Upper lobe of right lung (tissue), 1 donor: Measurements from ENCODE around the gene ARF3. TPM values are rescaled to one million over a fixed set of nuclear protein-coding genes. Genes with fewer than 3 reads are reported as not detected.

Source experiments
- ATAC-seq: fragments of 200-7000 bp; cut with Tn5 transposase; one replicate; pipeline ENCODE4 v1.9.1; 2020; ENCODE audit warnings: mild to moderate bottlenecking, moderate library complexity
- DNase-seq: peaks from one replicate; pipeline ENCODE4 v3.0.0-alpha.2; 2020
- H3K27ac ChIP-seq: fragments of 200-600 bp; one replicate; pipeline ENCODE4 v1.8.0; 2022
- H3K27me3 ChIP-seq: fragments of 200-600 bp; one replicate; pipeline ENCODE4 v1.8.0; 2022; ENCODE audit warnings: mild to moderate bottlenecking
- H3K36me3 ChIP-seq: fragments of 200-600 bp; one replicate; pipeline ENCODE4 v1.8.0; 2022
- H3K4me1 ChIP-seq: fragments of 200-600 bp; one replicate; pipeline ENCODE4 v1.8.0; 2022
- H3K4me3 ChIP-seq: fragments of 200-600 bp; one replicate; pipeline ENCODE4 v1.8.0; 2022; ENCODE audit warnings: mild to moderate bottlenecking
- H3K9me3 ChIP-seq: fragments of 200-600 bp; one replicate; pipeline ENCODE4 v1.8.0; 2022
- intact Hi-C: fragments of 100-400 bp; cut with DNase I; formaldehyde crosslinking; loops from one replicate; pipeline ENCODE4 v1.11.0; 2022
- total RNA-seq: library from RNA; stranded (reverse); fragmentation: NEBNext Ultra II Directional; extraction: Animal tissue kit (Norgen Biotek cat#: 25700); gene quantifications from one replicate; pipeline ENCODE4 v1.2.1, GENCODE V29; 2021
- TF ChIP-seq, protein P1 (sequence below): fragments of 200-600 bp; IDR thresholded peaks from one replicate; pipeline ENCODE4 v1.8.0; 2022; ENCODE audit warnings: antibody characterized with exemption
- donor health status: DM: no; HTN: yes; CAD: no; lungs with severe emphysema.

The ARF3 gene
- total RNA-seq, 1 donor from 2014 or later, result 146 TPM

DNA sequence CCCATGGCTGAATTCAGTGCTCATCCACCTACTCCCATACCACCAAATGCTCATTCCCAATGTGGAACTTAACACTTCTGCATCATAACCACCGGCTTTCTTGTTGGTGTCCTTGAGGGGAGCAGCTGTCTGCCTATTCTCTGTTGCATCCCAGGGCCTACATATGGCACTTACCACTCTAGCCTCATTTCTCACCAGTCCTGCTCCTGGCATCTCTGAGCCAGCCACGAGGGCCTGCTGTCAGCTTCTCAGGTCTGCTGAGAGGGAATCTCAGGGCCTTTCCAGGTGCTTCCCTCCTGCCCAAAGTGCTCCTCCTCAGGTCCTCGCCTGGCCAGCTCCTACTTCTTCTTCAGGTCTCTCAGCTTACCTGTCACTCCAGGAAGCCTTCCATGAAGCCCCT lies 67.6 kb downstream of the ARF3 start:
- Histone ChIP-seq H3K36me3 (no peaks in the 10 kb centered on the region), H3K9me3 (no peaks in the 10 kb centered on the region), H3K27me3 (peaks cover 18% of the 10 kb centered on the region), H3K4me1 (peaks cover 8% of the 10 kb centered on the region), H3K27ac (no peak overlapping the region), H3K4me3 (no peak overlapping the region)
- DNase-seq, result no peak
- TF ChIP-seq, protein P1, sequence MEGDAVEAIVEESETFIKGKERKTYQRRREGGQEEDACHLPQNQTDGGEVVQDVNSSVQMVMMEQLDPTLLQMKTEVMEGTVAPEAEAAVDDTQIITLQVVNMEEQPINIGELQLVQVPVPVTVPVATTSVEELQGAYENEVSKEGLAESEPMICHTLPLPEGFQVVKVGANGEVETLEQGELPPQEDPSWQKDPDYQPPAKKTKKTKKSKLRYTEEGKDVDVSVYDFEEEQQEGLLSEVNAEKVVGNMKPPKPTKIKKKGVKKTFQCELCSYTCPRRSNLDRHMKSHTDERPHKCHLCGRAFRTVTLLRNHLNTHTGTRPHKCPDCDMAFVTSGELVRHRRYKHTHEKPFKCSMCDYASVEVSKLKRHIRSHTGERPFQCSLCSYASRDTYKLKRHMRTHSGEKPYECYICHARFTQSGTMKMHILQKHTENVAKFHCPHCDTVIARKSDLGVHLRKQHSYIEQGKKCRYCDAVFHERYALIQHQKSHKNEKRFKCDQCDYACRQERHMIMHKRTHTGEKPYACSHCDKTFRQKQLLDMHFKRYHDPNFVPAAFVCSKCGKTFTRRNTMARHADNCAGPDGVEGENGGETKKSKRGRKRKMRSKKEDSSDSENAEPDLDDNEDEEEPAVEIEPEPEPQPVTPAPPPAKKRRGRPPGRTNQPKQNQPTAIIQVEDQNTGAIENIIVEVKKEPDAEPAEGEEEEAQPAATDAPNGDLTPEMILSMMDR, result no peak
- intact Hi-C loops, result loop anchor here (5.0 kb wide), 1 partner anchor 37 kb away; the partner anchor contains the start of gene DDX23
- ATAC-seq, result no peak

Other genes with a start within 250 kb of the ARF3 start
- gene CCNT1, start 240.8 kb downstream of the ARF3 start, total RNA-seq, result 31.2 TPM
- 42.9 TPM for gene ADCY6, start 168.4 kb downstream of the ARF3 start, total RNA-seq
- gene CACNB3, start 139.0 kb downstream of the ARF3 start, total RNA-seq, result 24.4 TPM
- gene DDX23, start 105.3 kb downstream of the ARF3 start, total RNA-seq, result 77.2 TPM
- 7.1 TPM for gene RND1, start 91.6 kb downstream of the ARF3 start, total RNA-seq
- 19.5 TPM for gene FKBP11, start 32.0 kb downstream of the ARF3 start, total RNA-seq
- 1.2 TPM for gene WNT10B, start 14.2 kb upstream of the ARF3 start, total RNA-seq
- not detected for gene WNT1, start 20.8 kb upstream of the ARF3 start, total RNA-seq
- gene DDN, start 41.9 kb upstream of the ARF3 start, total RNA-seq, result not detected
- gene PRKAG1, start 61.3 kb upstream of the ARF3 start, total RNA-seq, result 46.5 TPM
- 102 TPM for gene KMT2D, start 103.3 kb upstream of the ARF3 start, total RNA-seq
- gene RHEBL1, start 112.5 kb upstream of the ARF3 start, total RNA-seq, result 1.1 TPM
- gene DHH, start 137.3 kb upstream of the ARF3 start, total RNA-seq, result 2.1 TPM
- gene LMBR1L, start 153.4 kb upstream of the ARF3 start, total RNA-seq, result 54.3 TPM
- gene TUBA1B, start 173.9 kb upstream of the ARF3 start, total RNA-seq, result 440 TPM
- 90.8 TPM for gene TUBA1A, start 231.6 kb upstream of the ARF3 start, total RNA-seq